Measurements from ENCODE around the gene CD81.

CD81 gene

DNA sequence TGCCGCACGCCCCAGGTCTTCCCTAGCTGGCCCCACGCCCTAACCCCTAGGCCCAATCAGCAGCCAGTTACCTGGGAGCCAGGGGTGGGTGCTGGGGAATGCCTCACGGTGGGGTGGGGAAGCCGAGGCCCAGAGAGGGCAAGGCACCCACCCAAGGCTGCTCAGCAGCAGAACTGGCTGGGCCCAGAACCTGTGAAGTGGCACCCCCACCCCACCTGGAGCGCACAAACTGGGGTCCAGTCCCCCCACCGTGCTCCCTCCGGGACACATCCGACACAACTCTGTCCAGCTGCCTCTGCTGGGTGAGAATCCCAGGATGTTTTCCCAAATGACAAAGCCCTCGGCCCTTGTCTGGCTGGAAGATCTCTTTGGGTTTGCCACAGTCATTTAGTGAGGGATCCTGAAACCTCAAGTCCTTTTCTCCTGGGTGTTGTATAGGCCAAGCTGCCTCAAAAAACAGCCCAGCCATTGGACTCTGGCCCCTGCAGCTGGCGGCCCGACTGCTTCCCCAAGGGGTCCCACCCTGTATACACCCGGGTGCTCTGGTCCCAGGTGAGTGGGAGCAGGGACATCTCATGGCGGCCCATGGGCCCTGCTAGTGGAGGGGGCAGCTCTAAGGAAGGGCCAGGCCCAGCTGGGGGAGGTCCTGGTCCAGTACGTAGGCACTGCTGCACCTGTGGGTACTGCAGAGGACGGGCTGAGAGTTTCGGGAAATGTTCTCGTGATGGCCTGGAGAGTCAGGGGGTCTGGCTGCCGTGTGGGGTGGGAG is 44.3 kb downstream of the CD81 start:
- DNase-seq (ENCODE audit: low read depth): no peak

DNA sequence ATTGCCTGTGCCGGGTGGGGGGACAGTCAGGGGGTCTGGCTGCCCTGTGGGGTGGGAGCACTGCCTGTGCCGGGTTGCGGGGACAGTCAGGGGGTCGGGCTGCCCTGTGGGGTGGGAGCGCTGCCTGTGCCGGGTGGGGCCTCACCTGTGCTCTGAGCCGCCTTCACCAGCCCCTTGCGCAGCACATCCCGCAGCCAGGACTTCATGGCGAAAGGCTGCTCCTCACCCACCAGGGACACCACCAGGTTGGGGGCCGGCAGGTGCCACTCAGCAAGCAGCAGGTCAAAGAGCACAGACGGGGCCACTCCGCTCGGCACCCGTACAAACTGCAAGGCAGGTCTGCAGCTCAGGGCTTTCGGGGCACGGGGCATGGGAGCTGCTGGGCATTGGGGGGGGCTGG is 44.9 kb downstream of the CD81 start:
- no peak for DNase-seq (ENCODE audit: low read depth)

DNA sequence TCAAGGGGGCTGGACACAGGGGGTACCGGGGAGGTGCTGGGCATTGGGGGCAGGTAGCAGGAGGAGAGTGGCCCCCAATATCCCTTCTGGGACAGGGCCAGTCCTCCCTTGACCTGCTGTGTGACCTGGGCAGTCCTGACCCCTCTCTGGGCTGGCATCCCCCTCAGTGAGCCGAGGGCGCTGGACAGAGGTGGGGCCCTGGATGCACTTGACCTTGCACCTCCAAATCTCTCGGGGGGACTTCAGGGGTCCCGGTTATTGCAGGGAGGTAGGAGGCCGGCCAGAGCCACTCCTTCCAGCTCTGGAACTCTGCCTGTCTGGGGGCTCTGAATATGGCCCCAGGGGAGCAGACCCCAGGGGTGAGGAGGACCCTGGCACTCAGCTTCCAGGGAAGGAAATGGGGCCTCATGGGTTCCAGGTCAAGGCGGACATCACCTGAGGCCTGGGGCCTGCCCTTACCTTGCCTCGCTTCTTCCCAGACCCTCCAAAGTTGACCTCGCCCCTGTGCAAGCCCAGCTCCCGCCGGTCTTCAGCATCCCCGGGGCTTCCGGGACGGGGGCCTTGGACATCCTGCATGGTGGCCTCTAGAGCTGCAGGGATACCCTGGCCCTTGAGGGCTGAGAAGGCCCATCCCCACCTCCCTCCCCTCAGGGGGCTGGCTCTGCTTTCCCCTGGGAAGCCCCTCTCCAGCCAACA is 45.5 kb downstream of the CD81 start:
- no peak for DNase-seq (ENCODE audit: low read depth)

DNA sequence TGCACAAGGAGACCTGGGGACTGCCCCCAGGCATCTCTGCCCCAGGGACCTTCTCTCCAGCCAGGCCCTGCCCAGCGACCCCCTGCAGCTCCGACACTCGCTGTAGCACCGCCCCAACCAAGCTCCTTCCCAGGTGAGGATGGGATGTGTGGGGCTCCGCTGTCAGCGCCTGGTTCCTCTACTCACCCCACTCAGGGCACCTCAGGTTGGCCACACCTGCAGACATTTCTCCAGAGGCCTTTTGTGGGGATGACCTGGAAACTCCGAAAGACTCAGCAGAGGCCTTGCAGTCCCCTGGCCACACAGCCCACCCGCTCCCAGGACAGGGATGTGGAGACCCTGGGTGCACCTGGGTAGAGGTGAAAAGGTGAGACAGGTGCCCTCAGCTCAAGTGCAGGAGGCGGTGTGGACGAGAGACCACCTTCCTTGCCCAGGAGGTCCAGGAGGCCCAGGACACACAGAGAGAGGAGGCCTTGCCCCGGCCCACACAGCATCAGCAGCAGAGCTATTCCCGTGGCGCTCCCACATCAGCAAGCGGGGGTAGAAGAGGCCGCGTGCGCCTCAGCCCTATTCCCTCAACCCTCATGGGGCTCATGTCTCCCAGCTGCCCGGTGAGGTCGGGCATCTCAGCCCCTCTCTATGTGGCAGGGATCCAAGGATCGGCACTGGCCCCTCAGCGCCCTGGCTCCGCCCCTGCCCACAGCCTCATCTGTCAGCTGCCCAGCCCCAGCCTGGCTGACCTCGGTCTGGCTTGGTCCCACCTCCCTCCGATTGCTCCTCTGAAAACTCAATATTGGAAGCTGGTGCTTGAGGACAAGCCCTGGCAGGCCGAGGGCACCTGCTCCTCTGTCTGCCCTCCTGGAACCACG is 46.3 kb downstream of the CD81 start:
- no peak for DNase-seq (ENCODE audit: low read depth)

DNA sequence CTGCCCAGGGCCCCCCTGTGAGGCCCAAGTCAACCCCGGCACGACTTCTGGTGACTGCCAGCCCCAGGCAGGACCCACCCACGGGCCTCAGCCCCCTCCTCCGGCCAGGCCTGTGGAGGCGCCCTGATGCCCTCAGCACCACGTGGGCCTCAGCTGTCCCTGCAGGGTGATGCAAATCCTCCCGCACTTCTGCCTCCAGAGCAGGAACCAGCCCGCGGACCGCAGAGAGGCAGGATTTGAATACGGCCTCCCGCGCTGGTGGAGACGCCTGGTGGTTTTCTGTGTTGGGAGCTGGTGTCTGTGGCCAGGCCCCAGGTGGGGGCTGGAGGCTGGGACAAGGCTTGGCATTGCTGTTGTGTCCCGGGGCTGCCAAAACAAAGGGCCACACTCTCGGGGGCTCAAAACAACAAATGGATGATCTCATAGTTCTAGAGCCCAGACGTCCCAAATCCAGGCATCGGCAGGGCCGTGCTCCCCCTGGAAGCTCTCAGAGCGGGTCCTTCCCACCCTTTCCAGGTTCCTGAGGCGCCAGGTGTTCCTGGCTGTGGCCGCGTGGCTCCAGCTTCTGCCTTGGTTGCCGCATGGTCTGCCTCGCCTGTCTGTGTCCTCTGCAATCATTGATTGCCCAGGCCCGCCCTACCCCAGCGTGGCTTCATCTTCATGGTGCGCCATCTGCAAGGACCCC is 47.8 kb downstream of the CD81 start:
- no peak for DNase-seq (ENCODE audit: low read depth)

DNA sequence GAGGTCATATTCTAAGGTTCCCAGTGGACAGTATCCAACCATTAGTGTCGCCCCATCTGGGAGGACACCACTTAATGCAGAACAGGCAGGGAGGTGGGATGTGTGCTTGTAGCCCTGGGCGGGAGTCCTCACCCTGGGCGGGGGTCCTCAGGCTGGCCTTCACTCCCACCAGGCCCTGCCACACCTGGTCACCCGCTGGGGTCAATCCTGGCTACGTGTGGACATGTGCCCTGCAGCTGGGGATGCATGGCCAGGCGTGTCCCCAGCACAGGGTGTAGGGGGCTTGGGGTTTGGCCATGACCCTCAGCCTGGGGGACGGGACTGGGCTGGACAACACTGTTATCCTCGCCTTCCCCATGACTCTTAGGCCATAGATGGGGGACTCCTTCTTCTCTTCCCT is 48.4 kb downstream of the CD81 start:
- no peak for DNase-seq (ENCODE audit: low read depth)

DNA sequence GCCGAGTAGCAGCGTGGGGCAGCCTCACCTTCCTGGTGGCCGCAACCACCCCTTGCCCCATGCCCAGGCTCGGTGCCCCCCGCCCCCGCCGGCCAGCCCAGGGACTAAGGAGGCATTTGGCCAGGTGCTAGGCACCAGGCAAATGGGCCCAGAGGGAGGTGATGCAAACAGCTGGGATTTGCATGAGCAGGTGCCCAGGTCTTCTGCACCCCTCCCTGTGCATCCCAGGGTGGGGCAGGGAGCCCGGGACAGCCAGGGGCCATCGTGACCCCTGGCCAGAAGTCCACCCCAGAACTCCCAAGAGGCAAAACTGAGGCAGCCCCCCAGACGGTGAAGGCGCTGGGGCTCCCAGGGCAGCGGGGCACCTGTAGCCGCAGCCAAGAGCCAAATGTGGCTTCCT is 49.1 kb downstream of the CD81 start:
- no peak for DNase-seq (ENCODE audit: low read depth)

DNA sequence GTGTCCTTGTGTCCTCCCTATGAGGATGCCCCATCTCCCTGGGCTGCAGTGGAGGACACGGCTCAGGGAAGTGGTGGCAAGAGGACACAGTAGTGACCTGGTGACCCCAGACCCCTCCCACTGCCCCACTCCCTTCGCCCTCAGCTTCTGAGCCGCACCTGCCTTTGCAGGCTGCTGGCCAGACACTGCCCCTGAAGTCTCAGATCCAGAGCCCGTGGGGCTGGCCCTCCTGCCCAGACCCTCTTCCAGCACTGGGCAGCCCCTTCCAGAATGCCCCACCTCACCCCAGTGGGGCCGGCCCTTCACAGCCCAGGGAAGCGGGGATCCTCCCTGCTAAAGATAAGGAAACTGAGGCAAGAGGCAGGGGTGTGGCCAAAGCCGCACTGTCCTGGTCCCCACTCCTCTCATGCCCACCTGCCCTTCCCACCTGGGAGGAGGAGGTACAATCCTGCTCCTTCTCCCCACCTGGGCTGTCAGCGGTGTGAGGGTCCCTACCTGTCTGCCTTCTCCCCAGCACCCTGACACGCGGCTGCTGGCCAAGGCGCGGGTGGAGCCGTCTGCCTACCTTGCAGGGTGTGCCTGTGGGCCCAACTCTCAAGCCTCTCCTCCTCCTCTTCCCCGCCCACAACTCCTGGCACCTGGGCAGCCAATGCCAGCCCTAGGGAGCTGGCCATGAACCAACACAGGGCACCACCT is 49.9 kb downstream of the CD81 start:
- DNase-seq (ENCODE audit: low read depth): no peak

DNA sequence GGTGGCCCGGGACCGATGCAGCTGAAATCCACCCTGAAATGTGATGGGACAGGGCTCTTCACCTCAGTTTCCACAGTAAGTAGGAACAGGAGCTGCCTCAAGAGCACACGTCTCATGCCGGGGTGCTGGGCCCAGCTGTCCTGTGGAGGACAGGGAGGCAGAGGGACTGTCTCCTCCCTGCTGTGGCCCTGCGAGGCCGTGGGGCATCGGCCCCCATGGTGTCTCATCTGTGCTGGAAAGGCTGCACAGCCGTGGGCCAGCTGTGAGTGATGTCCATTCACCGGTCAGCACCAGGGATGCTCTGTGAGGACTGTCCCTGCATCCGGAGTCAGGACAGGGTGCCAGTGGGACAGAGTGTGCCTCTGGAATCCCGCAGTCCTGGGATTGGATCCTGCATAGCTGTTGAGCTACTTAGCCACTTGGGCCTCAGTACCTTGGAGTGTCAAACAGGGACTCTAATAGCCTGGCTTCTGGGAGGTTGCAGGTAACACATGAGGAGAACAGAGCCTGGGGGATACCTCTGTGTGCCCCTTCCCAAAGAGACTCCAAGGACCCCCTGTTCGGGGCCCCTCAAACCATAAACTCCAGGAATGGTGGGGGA is 50.7 kb downstream of the CD81 start:
- DNase-seq (ENCODE audit: low read depth): no peak

DNA sequence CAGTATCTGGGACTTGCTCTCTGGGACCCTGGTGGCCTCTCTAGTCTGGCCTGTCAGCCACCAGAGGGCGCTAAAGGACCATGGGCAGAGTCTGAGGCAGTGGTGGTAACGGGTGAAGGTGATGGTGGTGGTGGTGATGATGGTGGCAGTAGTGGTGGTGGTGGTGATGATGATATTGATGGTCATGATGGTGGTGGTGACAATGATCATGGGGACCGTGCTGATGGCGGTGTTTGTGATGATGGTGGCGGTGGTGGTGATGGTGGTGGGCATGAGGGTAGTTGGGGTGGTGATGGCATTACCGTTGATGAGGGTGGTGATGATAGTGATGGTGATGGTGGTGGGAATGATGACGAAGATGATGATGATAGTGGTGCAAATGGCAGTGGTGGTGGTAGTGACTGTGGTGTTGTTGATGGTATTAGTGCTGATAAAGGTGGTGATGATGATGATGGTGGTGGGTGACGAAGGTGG is 51.2 kb downstream of the CD81 start:
- peak; percentile 85 for DNase-seq (ENCODE audit: low read depth)

DNA sequence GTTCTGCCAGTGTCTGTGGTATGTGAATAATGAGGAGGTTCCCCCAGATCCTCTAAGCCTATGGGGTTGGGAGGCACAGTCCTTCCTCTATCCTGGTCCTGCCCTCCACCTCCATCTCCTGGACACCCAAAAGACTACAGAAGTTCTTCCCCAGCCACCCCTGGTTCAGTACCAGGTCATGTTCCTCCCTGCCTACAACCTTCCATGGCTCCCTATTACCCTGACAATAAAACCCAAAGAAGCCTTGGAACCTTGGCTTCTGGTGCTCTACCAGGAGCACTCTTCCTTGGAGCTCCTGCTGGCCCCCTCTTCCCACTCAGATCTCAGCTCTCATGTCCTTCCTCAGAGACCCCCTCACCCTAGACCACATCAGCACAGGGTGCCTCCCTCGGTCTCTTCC is 54.3 kb downstream of the CD81 start:
- DNase-seq (ENCODE audit: low read depth): no peak

DNA sequence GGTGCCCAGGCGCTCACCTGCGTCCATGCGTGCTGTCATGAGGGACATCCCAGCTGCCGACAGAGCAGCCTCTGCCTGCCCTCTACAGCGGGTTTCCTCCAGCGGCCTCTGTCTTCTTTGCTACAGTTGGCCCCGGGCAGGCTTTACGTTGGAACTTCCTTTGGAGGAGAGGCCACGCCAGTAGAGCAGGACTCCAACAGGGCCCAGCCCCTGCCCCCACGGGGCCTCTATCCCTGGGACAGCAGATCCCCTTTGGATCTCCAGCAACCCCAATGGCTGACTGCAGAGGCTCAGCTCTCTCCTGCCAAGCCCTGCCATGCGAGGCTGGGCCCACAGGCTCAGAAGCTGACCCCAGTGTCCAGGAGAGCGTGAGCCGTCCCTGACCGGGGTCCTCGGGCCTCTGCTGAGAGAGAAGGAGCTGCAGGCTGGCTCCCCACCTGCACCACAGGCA is 55.1 kb downstream of the CD81 start:
- no peak for DNase-seq (ENCODE audit: low read depth)

DNA sequence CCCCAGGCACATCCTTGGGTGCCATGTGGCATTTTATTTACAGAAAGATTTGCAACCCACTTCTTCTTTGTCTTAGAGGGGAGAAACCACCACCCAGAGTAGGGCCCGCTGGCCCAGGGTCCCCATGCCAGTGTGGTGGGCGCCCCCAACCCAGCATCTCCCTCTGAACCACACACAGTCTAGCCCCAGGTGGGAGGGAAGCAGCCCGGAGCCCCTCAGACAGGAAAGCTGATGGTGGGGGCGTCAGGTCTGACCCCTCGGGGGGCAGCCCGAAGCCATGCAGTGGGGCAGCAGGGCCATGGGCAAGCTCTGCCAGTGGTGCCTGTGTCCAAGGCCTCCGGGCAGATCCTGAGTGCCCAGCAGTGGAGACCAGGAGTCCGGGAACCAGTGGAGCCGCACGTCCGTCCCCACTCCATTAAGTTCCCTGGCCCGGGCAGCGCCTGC is 55.5 kb downstream of the CD81 start:
- no peak for DNase-seq (ENCODE audit: low read depth)

DNA sequence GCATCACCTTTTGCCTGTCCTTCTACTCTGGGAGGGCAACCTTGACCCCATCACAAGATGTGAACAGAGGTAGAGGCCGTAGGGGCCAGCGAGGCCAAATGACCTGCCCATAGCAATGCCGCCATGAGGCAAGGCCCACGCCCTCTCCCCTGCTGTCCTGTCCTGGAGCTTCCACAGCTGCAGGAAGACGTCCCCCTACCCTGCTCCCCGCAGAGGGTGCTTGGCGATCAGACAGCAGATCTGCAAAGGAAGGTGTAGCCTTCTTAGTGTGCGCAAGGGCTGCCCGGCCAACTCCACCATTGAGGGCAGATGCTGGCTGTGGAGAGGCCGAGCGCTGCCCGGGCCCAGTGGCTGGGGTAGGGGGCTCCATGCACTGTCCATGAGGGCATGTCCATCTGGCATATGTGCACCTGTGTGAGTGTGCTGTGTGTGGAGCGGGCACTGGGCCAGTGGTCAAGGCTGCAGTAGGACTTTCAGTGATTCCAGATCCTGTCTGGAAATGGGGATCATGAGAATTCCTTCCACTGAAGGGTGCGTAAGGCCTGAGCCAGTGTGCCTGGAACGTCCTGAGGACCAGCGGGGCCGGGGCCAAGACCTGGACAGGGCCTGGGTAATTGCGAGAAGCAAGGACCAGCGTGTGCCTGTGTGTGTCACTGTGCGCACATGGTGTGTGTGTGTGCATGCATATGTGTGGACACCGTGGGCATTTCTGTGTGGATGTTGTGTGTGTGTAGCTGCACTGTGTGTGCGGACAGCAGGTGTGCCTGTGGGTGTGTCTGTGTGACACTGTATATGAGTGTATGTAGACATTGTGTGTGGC is 56.2 kb downstream of the CD81 start:
- no peak for DNase-seq (ENCODE audit: low read depth)

DNA sequence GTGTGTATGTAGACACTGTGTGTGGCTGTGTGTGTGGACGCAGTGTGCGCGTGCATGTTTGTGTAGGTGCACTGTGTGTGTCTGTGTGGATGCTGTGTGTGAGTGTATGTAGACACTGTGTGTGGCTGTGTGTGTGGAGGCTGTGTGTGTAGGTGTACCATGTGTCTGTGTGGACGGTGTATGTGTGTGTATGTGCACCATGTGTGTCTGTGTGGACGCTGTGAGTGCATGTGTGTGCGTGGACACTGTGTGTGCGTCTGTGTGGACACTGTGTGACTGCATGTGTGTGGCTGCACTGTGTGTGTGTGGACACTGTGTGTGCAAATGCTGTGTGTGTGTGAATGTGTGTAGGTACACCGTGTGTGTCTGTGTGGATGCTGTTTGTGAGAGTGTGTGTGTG is 56.9 kb downstream of the CD81 start:
- no peak for DNase-seq (ENCODE audit: low read depth)

DNA sequence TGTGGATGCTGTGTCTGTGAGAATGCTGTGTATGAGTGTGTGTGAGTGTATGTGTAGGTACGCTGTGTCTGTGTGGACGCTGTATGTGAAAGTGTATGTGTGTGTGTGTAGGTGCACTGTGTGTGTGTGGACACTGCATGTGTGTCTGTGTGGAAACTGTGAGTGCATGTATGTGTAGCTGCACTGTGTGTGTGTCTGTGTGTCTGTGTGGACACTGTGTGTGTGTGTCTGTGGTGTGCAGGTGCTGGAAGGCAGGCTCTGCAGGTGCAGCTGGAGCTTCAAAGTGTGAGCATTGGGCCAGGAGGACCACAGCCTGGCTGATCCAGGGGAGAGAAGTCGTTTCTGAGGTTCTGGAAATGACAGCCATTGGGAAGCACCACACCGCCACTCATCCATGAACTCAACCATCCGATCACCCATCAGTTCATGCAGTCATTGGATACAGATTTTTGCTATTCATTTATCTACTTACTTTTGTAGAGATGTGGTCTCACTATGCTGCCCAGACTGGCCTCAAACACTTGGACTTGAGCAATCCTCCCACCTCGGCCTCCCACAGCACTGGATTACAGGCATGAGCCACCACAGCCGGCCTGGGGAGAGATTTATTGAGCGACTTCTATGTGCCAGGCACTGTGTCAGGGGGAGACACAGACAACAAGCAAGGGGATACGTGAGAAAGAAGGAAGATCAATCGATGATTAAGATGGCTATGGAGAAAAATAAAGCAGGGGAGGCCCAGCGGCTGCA is 57.6 kb downstream of the CD81 start:
- no peak for DNase-seq (ENCODE audit: low read depth)

DNA sequence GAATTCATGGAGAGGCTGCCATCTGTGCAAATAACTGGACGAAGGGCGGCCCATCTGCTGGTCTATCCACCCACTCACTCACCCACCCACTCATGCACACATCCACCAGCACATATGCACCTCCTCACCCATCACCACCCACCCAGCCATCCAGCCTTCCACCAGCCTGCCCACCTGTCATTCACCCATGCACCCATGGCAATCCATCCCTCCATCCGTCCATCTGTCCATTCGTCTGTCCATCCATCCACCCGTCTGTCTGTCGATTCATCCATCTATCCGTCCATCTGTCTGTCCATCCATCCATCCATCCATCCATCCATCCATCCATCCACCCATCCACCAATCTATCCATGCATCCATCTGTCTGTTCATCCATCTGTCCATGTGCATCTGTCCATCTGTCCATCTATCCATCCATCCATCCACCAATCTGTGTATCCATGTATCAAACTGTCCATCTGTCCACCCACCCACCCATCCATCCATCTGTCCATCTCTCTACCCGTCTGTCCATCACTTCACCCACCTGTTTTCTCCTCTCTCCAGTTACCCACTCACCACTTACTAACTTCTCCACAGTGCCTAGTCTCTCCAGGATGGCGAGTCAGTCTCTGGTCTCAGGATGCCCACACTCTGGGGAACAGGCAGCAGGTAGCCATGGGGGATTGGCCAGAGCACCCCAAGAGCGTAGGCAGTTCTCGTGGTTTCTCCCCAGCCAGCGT is 58.3 kb downstream of the CD81 start:
- DNase-seq (ENCODE audit: low read depth): no peak

DNA sequence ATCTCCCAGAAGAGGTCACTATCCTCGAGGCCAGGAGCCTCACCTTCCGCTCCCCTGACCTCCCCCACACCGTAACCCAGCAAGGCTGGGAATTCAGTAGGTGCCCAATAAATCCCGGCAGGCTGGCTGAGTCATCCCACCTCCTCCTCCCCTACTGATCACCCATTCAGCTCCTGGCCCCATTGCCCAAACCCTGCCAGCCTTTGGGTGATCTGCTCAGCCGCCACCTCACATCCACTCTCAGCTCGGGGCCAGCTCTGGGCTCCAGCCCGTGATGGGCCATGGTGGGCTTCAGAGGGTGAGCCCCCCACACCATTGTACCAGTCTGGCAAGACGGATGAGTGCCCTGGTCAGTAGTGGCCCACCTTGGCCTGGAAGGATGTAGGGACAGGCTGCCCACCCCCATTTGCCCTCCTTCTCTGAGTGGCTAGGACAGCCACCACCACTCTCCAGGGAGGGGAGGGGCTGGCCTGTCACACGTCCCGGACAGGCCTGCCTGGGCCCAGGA is 59.0 kb downstream of the CD81 start:
- DNase-seq (ENCODE audit: low read depth): no peak

Data from T follicular helper cell (primary cell).